Mesenchymal stem cell (in vitro differentiated cells and primary cell): ENCODE results near the gene SAMD4A.

Experiments used
- DNase-seq: peaks from one replicate; pipeline ENCODE4 v3.0.0-alpha.2; 2013
- H2AFZ ChIP-seq: one replicate; pipeline ENCODE4 v1.6.1; 2013; ENCODE audit warnings: low read depth, mild to moderate bottlenecking, control low read depth, inconsistent platforms, low read length, moderate library complexity
- H2AK5ac ChIP-seq: 2 replicates; pipeline ENCODE4 v1.6.1; 2013; ENCODE audit warnings: low read length, moderate library complexity, mild to moderate bottlenecking, inconsistent platforms; ENCODE audit not compliant: severe bottlenecking
- H2BK120ac ChIP-seq: one replicate; pipeline ENCODE4 v1.6.1; 2013; ENCODE audit warnings: low read depth, mild to moderate bottlenecking, inconsistent platforms, low read length, moderate library complexity
- H2BK12ac ChIP-seq, 2 experiments: one replicate each; pipeline ENCODE4 v1.6.1; 2013; ENCODE audit warnings: inconsistent platforms in 2 of 2, low read length in 2 of 2, mild to moderate bottlenecking in 2 of 2, moderate library complexity in 2 of 2, control low read depth in 1 of 2
- H2BK15ac ChIP-seq: one replicate; pipeline ENCODE4 v1.6.1; 2013; ENCODE audit warnings: mild to moderate bottlenecking, low read depth, inconsistent platforms; ENCODE audit not compliant: poor library complexity, severe bottlenecking
- H2BK5ac ChIP-seq: 2 replicates; pipeline ENCODE4 v1.6.1; 2013; ENCODE audit warnings: low read depth, mild to moderate bottlenecking, low read length, control low read depth, inconsistent platforms; ENCODE audit not compliant: poor library complexity, severe bottlenecking
- H3K14ac ChIP-seq, 2 experiments: one replicate each; pipeline ENCODE4 v1.6.1; 2013; ENCODE audit warnings: inconsistent platforms in 2 of 2, low read length in 2 of 2, control low read depth in 1 of 2, mild to moderate bottlenecking in 1 of 2, moderate library complexity in 1 of 2
- H3K18ac ChIP-seq, 2 experiments: one replicate each; pipeline ENCODE4 v1.6.1; 2013; ENCODE audit warnings: inconsistent platforms in 2 of 2, low read length in 2 of 2, control low read depth in 1 of 2, low read depth in 1 of 2, mild to moderate bottlenecking in 1 of 2
- H3K23ac ChIP-seq, 2 experiments: one replicate each; pipeline ENCODE4 v1.6.1; 2013; ENCODE audit warnings: inconsistent platforms in 2 of 2, low read length in 2 of 2, mild to moderate bottlenecking in 2 of 2, moderate library complexity in 2 of 2, control low read depth in 1 of 2
- H3K27ac ChIP-seq: 2 replicates; pipeline ENCODE4 v1.5.1; 2013; ENCODE audit warnings: mild to moderate bottlenecking, moderate library complexity, low read length, control low read depth, inconsistent platforms; ENCODE audit not compliant: poor library complexity, severe bottlenecking
- H3K27me3 ChIP-seq, 2 experiments: 2 replicates each; pipeline versions ENCODE4 v1.6.1 to v1.7.0; 2013; ENCODE audit warnings: low read length in 2 of 2, mild to moderate bottlenecking in 2 of 2, moderate library complexity in 2 of 2, control low read depth in 1 of 2, inconsistent platforms in 1 of 2; ENCODE audit not compliant: control insufficient read depth in 1 of 2, insufficient read depth in 1 of 2
- H3K36me3 ChIP-seq, 2 experiments: 2 replicates each; pipeline versions ENCODE4 v1.6.1 to v1.7.0; 2013; ENCODE audit warnings: low read length in 2 of 2, control low read depth in 1 of 2, inconsistent platforms in 1 of 2, low read depth in 1 of 2, mild to moderate bottlenecking in 1 of 2; ENCODE audit not compliant: insufficient read depth in 2 of 2, control insufficient read depth in 1 of 2
- H3K4ac ChIP-seq, 2 experiments: one replicate each; pipeline ENCODE4 v1.6.1; 2013; ENCODE audit warnings: inconsistent platforms in 2 of 2, low read length in 2 of 2, mild to moderate bottlenecking in 2 of 2, moderate library complexity in 2 of 2, control low read depth in 1 of 2, low read depth in 1 of 2
- H3K4me1 ChIP-seq: 2 replicates; pipeline ENCODE4 v1.6.1; 2013; ENCODE audit warnings: low read depth, low read length, control low read depth; ENCODE audit not compliant: control insufficient read depth, insufficient read depth
- H3K4me2 ChIP-seq: 2 replicates; pipeline ENCODE4 v1.6.1; 2013; ENCODE audit warnings: low read length, mild to moderate bottlenecking, inconsistent platforms; ENCODE audit not compliant: poor library complexity, severe bottlenecking
- H3K4me3 ChIP-seq, 2 experiments: 2 replicates each; pipeline versions ENCODE4 v1.5.1 to v1.7.0; 2013; ENCODE audit warnings: low read length in 2 of 2, mild to moderate bottlenecking in 2 of 2, control low read depth in 1 of 2, low read depth in 1 of 2; ENCODE audit not compliant: insufficient read depth in 1 of 2
- H3K79me1 ChIP-seq: replicated peaks from 2 replicates; pipeline ENCODE4 v1.6.1; 2013; ENCODE audit warnings: mild to moderate bottlenecking, control low read depth, low read length, inconsistent platforms; ENCODE audit not compliant: poor library complexity, severe bottlenecking
- H3K9ac ChIP-seq: 2 replicates; pipeline ENCODE4 v1.7.0; 2013; ENCODE audit warnings: mild to moderate bottlenecking, low read length, moderate library complexity
- H3K9me3 ChIP-seq: 2 replicates; pipeline ENCODE4 v1.7.0; 2013; ENCODE audit warnings: mild to moderate bottlenecking, low read length; ENCODE audit not compliant: control insufficient read depth
- H4K8ac ChIP-seq: one replicate; pipeline ENCODE4 v1.6.1; 2013; ENCODE audit warnings: inconsistent platforms, mild to moderate bottlenecking, low read length, moderate library complexity
- H4K91ac ChIP-seq: one replicate; pipeline ENCODE4 v1.6.1; 2013; ENCODE audit warnings: mild to moderate bottlenecking, low read length, inconsistent platforms
- WGBS: methylation state at CpG from one replicate; pipeline ENCODE4 v1.1.7; 2013; ENCODE audit warnings: mixed read lengths; 5-methylcytosine and 5-hydroxymethylcytosine counted together

The SAMD4A gene

GRCh38 chr14:54659365-54659764, 92.4 kb downstream of the SAMD4A start:
- Histone ChIP-seq H3K9ac (no peak overlapping the region), H3K4ac (no peak overlapping the region), H3K27me3 (no peaks in the 10 kb centered on the region), H2BK12ac (no peak overlapping the region), H2BK15ac (no peak overlapping the region), H4K91ac (no peak overlapping the region), H3K27ac (no peak overlapping the region), H3K4me1 (peaks cover 16% of the 10 kb centered on the region), H2AFZ (no peak overlapping the region), H2AK5ac (peak overlapping the region; percentile 57), H2BK5ac (no peak overlapping the region), H2BK120ac (no peak overlapping the region), H3K4me3 (no peak overlapping the region), H3K14ac (no peak overlapping the region), H3K4me2 (no peak overlapping the region), H3K18ac (no peak overlapping the region), H3K79me1 (peaks cover 37% of the 10 kb centered on the region), H3K23ac (no peak overlapping the region), H3K9me3 (no peaks in the 10 kb centered on the region), H4K8ac (no peak overlapping the region), H3K36me3 (peaks cover 0 to 4% of the 10 kb centered on the region in 2 experiments)
- 75% methylated on average over 4 of the region's 6 CpGs for WGBS
- no peak for DNase-seq

- H3K4ac ChIP-seq, result no peak overlapping the region
- H3K23ac ChIP-seq, result no peak overlapping the region
- WGBS, result 100% methylated on average over 1 of the region's 4 CpGs
- no peak overlapping the region for H2AFZ ChIP-seq
- peaks cover 38% of the 10 kb centered on the region for H3K79me1 ChIP-seq
- no peaks in the 10 kb centered on the region for H3K9me3 ChIP-seq
- H3K4me2 ChIP-seq, result no peak overlapping the region
- H3K4me1 ChIP-seq, result peaks cover 12% of the 10 kb centered on the region
- H3K14ac ChIP-seq, result no peak overlapping the region
- H2BK15ac ChIP-seq, result no peak overlapping the region
- H2BK12ac ChIP-seq, result no peak overlapping the region
- no peak overlapping the region for H3K18ac ChIP-seq
- peak overlapping the region; percentile 62 for H3K27ac ChIP-seq
- DNase-seq, result no peak
- no peak overlapping the region for H3K9ac ChIP-seq
- peaks cover 0 to 4% of the 10 kb centered on the region in 2 experiments for H3K36me3 ChIP-seq
- H2BK5ac ChIP-seq, result no peak overlapping the region
- no peak overlapping the region for H4K91ac ChIP-seq
- no peak overlapping the region for H2BK120ac ChIP-seq
- no peaks in the 10 kb centered on the region for H3K27me3 ChIP-seq
- H3K4me3 ChIP-seq, result no peak overlapping the region
- peak overlapping the region; percentile 89 for H2AK5ac ChIP-seq
- no peak overlapping the region for H4K8ac ChIP-seq
Measured at GRCh38 chr14:54660604-54661111, 93.7 kb downstream of the SAMD4A start.

- Histone ChIP-seq H2BK5ac (no peak overlapping the region), H4K8ac (no peak overlapping the region)
- WGBS, result 69% methylated on average over 7 of the region's 7 CpGs
Measured at GRCh38 chr14:54662491-54663133, 95.7 kb downstream of the SAMD4A start.

GRCh38 chr14:54664961-54665360, 98.0 kb downstream of the SAMD4A start:
- Histone ChIP-seq H3K4me3 (no peak overlapping the region), H3K79me1 (peaks cover 30% of the 10 kb centered on the region), H2BK120ac (no peak overlapping the region), H3K4me1 (peaks cover 15% of the 10 kb centered on the region), H2BK12ac (no peak overlapping the region), H3K36me3 (peaks cover 0 to 8% of the 10 kb centered on the region in 2 experiments), H3K14ac (no peak overlapping the region), H3K27me3 (no peaks in the 10 kb centered on the region), H2AFZ (no peak overlapping the region), H3K18ac (no peak overlapping the region), H3K4ac (no peak overlapping the region), H3K9ac (no peak overlapping the region), H3K4me2 (no peak overlapping the region), H4K91ac (no peak overlapping the region), H3K23ac (no peak overlapping the region), H2BK5ac (no peak overlapping the region), H3K27ac (no peak overlapping the region), H2BK15ac (no peak overlapping the region), H4K8ac (no peak overlapping the region), H3K9me3 (no peaks in the 10 kb centered on the region), H2AK5ac (no peak overlapping the region)
- no peak for DNase-seq
- WGBS, result 86% methylated on average over 1 of the region's 2 CpGs

More at GRCh38 chr14:54662491-54663133, 95.7 kb downstream of the SAMD4A start:
- H3K4me1 ChIP-seq, result peaks cover 12% of the 10 kb centered on the region
- peaks cover 0 to 4% of the 10 kb centered on the region in 2 experiments for H3K36me3 ChIP-seq
- no peak overlapping the region for H3K23ac ChIP-seq
- H2BK120ac ChIP-seq, result no peak overlapping the region
- H3K14ac ChIP-seq, result no peak overlapping the region
- H2BK12ac ChIP-seq, result no peak overlapping the region
- no peak overlapping the region for H3K27ac ChIP-seq
- H3K4ac ChIP-seq, result no peak overlapping the region
- peaks cover 43% of the 10 kb centered on the region for H3K79me1 ChIP-seq
- no peak overlapping the region for H2BK15ac ChIP-seq
- DNase-seq, result no peak
- H4K91ac ChIP-seq, result no peak overlapping the region
- H2AFZ ChIP-seq, result no peak overlapping the region
- peak overlapping the region; percentile 25 for H2AK5ac ChIP-seq
- no peak overlapping the region for H3K4me3 ChIP-seq
- peak overlapping the region; percentile 16 to 67 for H3K18ac ChIP-seq
- no peak overlapping the region for H3K9ac ChIP-seq
- no peaks in the 10 kb centered on the region for H3K27me3 ChIP-seq
- no peak overlapping the region for H3K4me2 ChIP-seq
- H3K9me3 ChIP-seq, result no peaks in the 10 kb centered on the region
